GM18519 (cell line): ENCODE data around the gene RRP12.
"Not testable (repeated sequence)": the region's sequence is repeated elsewhere in the genome, so short reads cannot be mapped to it uniquely, and the experiment has no call there.

ENCODE experiments used
- ATAC-seq: cut with Tn5 transposase; IDR thresholded peaks from one replicate; pipeline ENCODE4 v1.9.1; 2021; ENCODE audit warnings: mild to moderate bottlenecking, moderate library complexity; ENCODE audit not compliant: unreplicated experiment, low FRiP score

The RRP12 gene

GRCh38 chr10:97371696-97372095 lies 29.4 kb downstream of the RRP12 start:
- no peak for ATAC-seq

- ATAC-seq = no peak
Measured at GRCh38 chr10:97367126-97367649, 34.0 kb downstream of the RRP12 start.

- ATAC-seq = no peak
Measured at GRCh38 chr10:97366572-97366971, 34.6 kb downstream of the RRP12 start.

- ATAC-seq = no peak
Measured at GRCh38 chr10:97365761-97366351, 35.3 kb downstream of the RRP12 start.

- no peak for ATAC-seq
Measured at GRCh38 chr10:97363071-97363470, 38.1 kb downstream of the RRP12 start.

GRCh38 chr10:97362310-97363033 lies 38.7 kb downstream of the RRP12 start:
- no peak for ATAC-seq

- ATAC-seq = no peak
Measured at GRCh38 chr10:97361537-97361901, 39.6 kb downstream of the RRP12 start.

- ATAC-seq = no peak
Measured at GRCh38 chr10:97360705-97361536, 40.2 kb downstream of the RRP12 start.

- ATAC-seq = no peak
Measured at GRCh38 chr10:97358781-97359180, 42.4 kb downstream of the RRP12 start.

GRCh38 chr10:97358349-97358748 lies 42.8 kb downstream of the RRP12 start:
- no peak for ATAC-seq

- no peak for ATAC-seq
Measured at GRCh38 chr10:97356918-97357317, 44.2 kb downstream of the RRP12 start.

GRCh38 chr10:97356318-97356914 lies 44.7 kb downstream of the RRP12 start:
- ATAC-seq = no peak

- no peak for ATAC-seq
Measured at GRCh38 chr10:97355571-97355975, 45.6 kb downstream of the RRP12 start.

- no peak for ATAC-seq
Measured at GRCh38 chr10:97353945-97354344, 47.2 kb downstream of the RRP12 start.

- no peak for ATAC-seq
Measured at GRCh38 chr10:97349752-97350513, 51.2 kb downstream of the RRP12 start.

GRCh38 chr10:97347317-97347716 lies 53.8 kb downstream of the RRP12 start:
- no peak for ATAC-seq

- ATAC-seq = not testable (repeated sequence)
Measured at GRCh38 chr10:97343664-97344063, 57.5 kb downstream of the RRP12 start.

GRCh38 chr10:97341416-97341815 lies 59.7 kb downstream of the RRP12 start:
- no peak for ATAC-seq

- no peak for ATAC-seq
Measured at GRCh38 chr10:97338041-97338440, 63.1 kb downstream of the RRP12 start.
